ENCODE measurements around the gene NIM1K. TPM values are rescaled to one million over a fixed set of nuclear protein-coding genes. Genes with fewer than 3 reads are reported as not detected.
A peak's percentile ranks its signal among the peaks of the same experiment; 100 is the strongest.

The NIM1K gene
- total and polyA plus RNA-seq, 2 of the 13 experiments (the other 11 are each of a cell fraction or from before 2014, with no cell fraction given), result 0.04 TPM; not detected in 1

GRCh38 chr5:43304525-43304924, 112.5 kb downstream of the NIM1K start:
- TF ChIP-seq TIGD3 (CRISPR knock-in tag; IDR thresholded peaks at IDR 0.05; ENCODE audit: borderline replicate concordance), result no peak
- TF ChIP-seq RBFOX2 (IDR thresholded peaks at IDR 0.05; ENCODE audit: low read depth, low read length), result 0 out of 2 replicates have a peak, but pooled peaks have one; percentile 33
- peaks cover 96% of the 10 kb centered on the region for H3K79me2 ChIP-seq (ENCODE audit: insufficient read depth, low read length)
- in situ Hi-C loops (cut with HindIII; ENCODE audit: extremely low pct_ligation_motif_present, low pct_unique_long_range_greater_than_20kb), result no loop called here
- H3K9me3 ChIP-seq (ENCODE audit: low read length), result no peaks in the 10 kb centered on the region
- ChIA-PET POLR2A (no interaction called here), CTCF (ENCODE audit: low intra/inter-chr PET ratio, low total read pairs) (no interaction called here)
- 68% methylated on average over 1 of the region's 1 CpG for WGBS (ENCODE audit: low lambda C conversion rate)
- peak overlapping the region; percentile 25 for H3K27ac ChIP-seq (ENCODE audit: extremely low read length, insufficient read depth, low read length)
- H3K4me1 ChIP-seq (ENCODE audit: insufficient read depth, low read length), result peaks cover 81% of the 10 kb centered on the region
- no peak overlapping the region for H2AFZ ChIP-seq (ENCODE audit: low read length)
- no peaks in the 10 kb centered on the region for H3K27me3 ChIP-seq (ENCODE audit: control insufficient read depth in 1 of 2, insufficient read depth in 2 of 2, low read length in 2 of 2)
- ATAC-seq, result no peak
- 0 out of 6 replicates have a peak overlapping the region, but pooled peaks of 1 of the 3 experiments have one; percentile 22 for H3K4me3 ChIP-seq (replicated peaks in 1 of 3; ENCODE audit: insufficient read depth in 1 of 3, low read depth in 2 of 3, low read length in 3 of 3)
- peak overlapping the region; percentile 38; the same call in 1 of the 2 replicates for H3K4me2 ChIP-seq (ENCODE audit: low read depth, low read length)
- DNase-seq (ENCODE audit: low spot score), result no peak
- no peak for FAIRE-seq
- intact Hi-C loops (cut with micrococcal nuclease; ENCODE audit: unreplicated experiment), result loop anchor here (10.0 kb wide), 1 partner anchor 200 kb away; no protein-coding TSS in a partner anchor
- peaks cover 1 to 53% of the 10 kb centered on the region in 2 experiments for H3K36me3 ChIP-seq (replicated peaks in 1 of 2; ENCODE audit: control insufficient read depth in 1 of 2, insufficient read depth in 2 of 2, low read length in 2 of 2)
- no peak overlapping the region for H3K9ac ChIP-seq (ENCODE audit: insufficient read depth, low read depth, low read length)
- H4K20me1 ChIP-seq (ENCODE audit: insufficient read depth, low read length), result peaks cover 99% of the 10 kb centered on the region
- BruUV-seq (replicated peaks), result no TSS peak

GRCh38 chr5:43305948-43306565, 114.0 kb downstream of the NIM1K start:
- POLR2A ChIA-PET, result no interaction called here
- Histone ChIP-seq H2AFZ (ENCODE audit: low read length) (no peak overlapping the region), H3K27me3 (ENCODE audit: control insufficient read depth in 1 of 2, insufficient read depth in 2 of 2, low read length in 2 of 2) (no peaks in the 10 kb centered on the region), H3K79me2 (ENCODE audit: insufficient read depth, low read length) (peaks cover 96% of the 10 kb centered on the region), H3K9me3 (ENCODE audit: low read length) (no peaks in the 10 kb centered on the region), H4K20me1 (ENCODE audit: insufficient read depth, low read length) (peaks cover 99% of the 10 kb centered on the region), H3K9ac (ENCODE audit: insufficient read depth, low read depth, low read length) (no peak overlapping the region), H3K4me2 (ENCODE audit: low read depth, low read length) (peak overlapping the region; percentile 85; the same call in 1 of the 2 replicates), H3K4me1 (ENCODE audit: insufficient read depth, low read length) (peaks cover 84% of the 10 kb centered on the region), H3K36me3 (replicated peaks in 1 of 2; ENCODE audit: control insufficient read depth in 1 of 2, insufficient read depth in 2 of 2, low read length in 2 of 2) (peaks cover 1 to 41% of the 10 kb centered on the region in 2 experiments; a peak in 4 of 5 replicates), H3K4me3 (replicated peaks in 1 of 3; ENCODE audit: insufficient read depth in 1 of 3, low read depth in 2 of 3, low read length in 3 of 3) (no peak overlapping the region; a peak in 2 of 6 replicates), H3K27ac (ENCODE audit: extremely low read length, insufficient read depth, low read length) (no peak overlapping the region)
- 74% methylated on average over 1 of the region's 1 CpG for WGBS (ENCODE audit: low lambda C conversion rate)
- DNase-seq (ENCODE audit: low spot score), result peak; percentile 70
- peak; percentile 63 for ATAC-seq
- no peak for FAIRE-seq
- BruUV-seq (replicated peaks), result no TSS peak
- in situ Hi-C loops (cut with HindIII; ENCODE audit: extremely low pct_ligation_motif_present, low pct_unique_long_range_greater_than_20kb), result no loop called here
- intact Hi-C loops (cut with micrococcal nuclease; ENCODE audit: unreplicated experiment), result loop anchor here (1.0 to 10.0 kb wide), 3 partner anchors 79 to 201 kb away; no protein-coding TSS in a partner anchor
- CTCF ChIA-PET (ENCODE audit: low intra/inter-chr PET ratio, low total read pairs), result interaction anchor here (1.3 kb wide), 1 partner anchor 84 kb away, joined by 4 read pairs; no protein-coding TSS in a partner anchor
- TF ChIP-seq ZNF878 (CRISPR knock-in tag; IDR thresholded peaks at IDR 0.05) (no peak), POLR2A (IDR thresholded peaks at IDR 0.05; ENCODE audit: insufficient read depth in 1 of 2, low read depth in 2 of 2, low read length in 2 of 2) (peak in 1 of 2 experiments; percentile 45; a peak in 1 of 4 replicates), ZKSCAN5 (CRISPR knock-in tag; IDR thresholded peaks at IDR 0.05) (no peak), ATF1 (CRISPR knock-in tag; IDR thresholded peaks at IDR 0.05) (no peak), ZSCAN9 (CRISPR knock-in tag; IDR thresholded peaks at IDR 0.05; ENCODE audit: borderline replicate concordance) (no peak), SMC3 (IDR thresholded peaks at IDR 0.05; ENCODE audit: low read length) (peak; percentile 48), AGO1 (IDR thresholded peaks at IDR 0.05; ENCODE audit: low read depth, low read length, poor library complexity, severe bottlenecking) (no peak), KLF16 (CRISPR knock-in tag; IDR thresholded peaks at IDR 0.05) (0 out of 4 replicates have a peak, but pooled peaks of 1 of the 2 experiments have one; percentile 36), ZNF138 (CRISPR knock-in tag; IDR thresholded peaks at IDR 0.05; ENCODE audit: low read depth) (no peak), RFXAP (CRISPR knock-in tag; IDR thresholded peaks at IDR 0.05; ENCODE audit: borderline replicate concordance) (no peak), TAF15 (IDR thresholded peaks at IDR 0.05; ENCODE audit: low read depth, low read length, poor library complexity, severe bottlenecking) (no peak), KDM2A (CRISPR knock-in tag; IDR thresholded peaks at IDR 0.05; ENCODE audit: borderline replicate concordance, low read depth) (no peak)
- TF ChIP-seq, protein P1, sequence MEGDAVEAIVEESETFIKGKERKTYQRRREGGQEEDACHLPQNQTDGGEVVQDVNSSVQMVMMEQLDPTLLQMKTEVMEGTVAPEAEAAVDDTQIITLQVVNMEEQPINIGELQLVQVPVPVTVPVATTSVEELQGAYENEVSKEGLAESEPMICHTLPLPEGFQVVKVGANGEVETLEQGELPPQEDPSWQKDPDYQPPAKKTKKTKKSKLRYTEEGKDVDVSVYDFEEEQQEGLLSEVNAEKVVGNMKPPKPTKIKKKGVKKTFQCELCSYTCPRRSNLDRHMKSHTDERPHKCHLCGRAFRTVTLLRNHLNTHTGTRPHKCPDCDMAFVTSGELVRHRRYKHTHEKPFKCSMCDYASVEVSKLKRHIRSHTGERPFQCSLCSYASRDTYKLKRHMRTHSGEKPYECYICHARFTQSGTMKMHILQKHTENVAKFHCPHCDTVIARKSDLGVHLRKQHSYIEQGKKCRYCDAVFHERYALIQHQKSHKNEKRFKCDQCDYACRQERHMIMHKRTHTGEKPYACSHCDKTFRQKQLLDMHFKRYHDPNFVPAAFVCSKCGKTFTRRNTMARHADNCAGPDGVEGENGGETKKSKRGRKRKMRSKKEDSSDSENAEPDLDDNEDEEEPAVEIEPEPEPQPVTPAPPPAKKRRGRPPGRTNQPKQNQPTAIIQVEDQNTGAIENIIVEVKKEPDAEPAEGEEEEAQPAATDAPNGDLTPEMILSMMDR (CRISPR knock-in tag; IDR thresholded peaks at IDR 0.05), result peak; percentile 46
